Esophagus (tissue), 2 donors: ENCODE results near the gene RPGRIP1. TPM values are rescaled to one million over a fixed set of nuclear protein-coding genes. Genes with fewer than 3 reads are reported as not detected.

Experiments
- H3K27ac ChIP-seq, 2 donors: one replicate each; pipeline ENCODE4 v1.5.1; 2013; ENCODE audit warnings: low read depth in 2 of 2, mild to moderate bottlenecking in 2 of 2, inconsistent platforms in 1 of 2, low read length in 1 of 2, moderate library complexity in 1 of 2
- H3K27me3 ChIP-seq, 2 donors: one replicate each; pipeline ENCODE4 v1.6.1; 2013; ENCODE audit warnings: low read length in 2 of 2, control low read depth in 1 of 2, mild to moderate bottlenecking in 1 of 2; ENCODE audit not compliant: insufficient read depth in 2 of 2, control insufficient read depth in 1 of 2
- H3K36me3 ChIP-seq, 2 donors: one replicate each; pipeline ENCODE4 v1.6.1; 2013; ENCODE audit warnings: low read length in 1 of 2; ENCODE audit not compliant: control insufficient read depth in 2 of 2, insufficient read depth in 2 of 2
- H3K4me1 ChIP-seq, 2 donors: one replicate each; pipeline ENCODE4 v1.6.1; 2013; ENCODE audit warnings: low read length in 1 of 2; ENCODE audit not compliant: control insufficient read depth in 2 of 2, insufficient read depth in 2 of 2
- H3K4me3 ChIP-seq, 2 donors: one replicate each; pipeline ENCODE4 v1.5.1; 2013; ENCODE audit warnings: low read length in 2 of 2, mild to moderate bottlenecking in 2 of 2, low read depth in 1 of 2, moderate library complexity in 1 of 2
- H3K9me3 ChIP-seq, 2 donors: one replicate each; pipeline ENCODE4 v1.6.1; 2013; ENCODE audit warnings: mild to moderate bottlenecking in 2 of 2, low read depth in 1 of 2, low read length in 1 of 2, moderate library complexity in 1 of 2; ENCODE audit not compliant: control insufficient read depth in 2 of 2, insufficient read depth in 1 of 2
- WGBS, 2 donors: extraction: QIAGEN DNeasy Blood & Tissue Kit; methylation state at CpG; one replicate each; pipeline ENCODE4 v1.1.7; 2013; 5-methylcytosine and 5-hydroxymethylcytosine counted together
- polyA plus RNA-seq, 2 donors: library from polyadenylated mRNA; stranded (reverse); fragments of 200-250 nt; gene quantifications; one replicate each; pipeline ENCODE4 v1.2.3, GENCODE V29; 2013
- donor health status: healthy with polysubstance abuse.
- donor health status: Bipolar disorder and iron deficiency.

The RPGRIP1 gene
- polyA plus RNA-seq, 2 donors = 0.11 to 0.14 TPM

- Histone ChIP-seq H3K9me3 (no peaks in the 10 kb centered on the region), H3K4me1 (peaks cover 3 to 5% of the 10 kb centered on the region in 2 donors), H3K36me3 (peaks cover 2 to 14% of the 10 kb centered on the region in 2 donors), H3K27ac (no peak overlapping the region), H3K4me3 (no peak overlapping the region), H3K27me3 (no peaks in the 10 kb centered on the region)
- 78 to 83% methylated on average over 10 of the region's 10 CpGs for WGBS, 2 donors
Observed at GRCh38 chr14:21258005-21258888, 21.6 kb upstream of the RPGRIP1 start.

- Histone ChIP-seq H3K36me3 (peaks cover 2 to 14% of the 10 kb centered on the region in 2 donors), H3K27ac (no peak overlapping the region), H3K4me1 (peaks cover 3 to 5% of the 10 kb centered on the region in 2 donors), H3K27me3 (no peaks in the 10 kb centered on the region), H3K9me3 (no peaks in the 10 kb centered on the region), H3K4me3 (no peak overlapping the region)
- 83% methylated on average over 5 of the region's 5 CpGs for WGBS, 2 donors
Observed at GRCh38 chr14:21258889-21259787, 20.7 kb upstream of the RPGRIP1 start.

DNA sequence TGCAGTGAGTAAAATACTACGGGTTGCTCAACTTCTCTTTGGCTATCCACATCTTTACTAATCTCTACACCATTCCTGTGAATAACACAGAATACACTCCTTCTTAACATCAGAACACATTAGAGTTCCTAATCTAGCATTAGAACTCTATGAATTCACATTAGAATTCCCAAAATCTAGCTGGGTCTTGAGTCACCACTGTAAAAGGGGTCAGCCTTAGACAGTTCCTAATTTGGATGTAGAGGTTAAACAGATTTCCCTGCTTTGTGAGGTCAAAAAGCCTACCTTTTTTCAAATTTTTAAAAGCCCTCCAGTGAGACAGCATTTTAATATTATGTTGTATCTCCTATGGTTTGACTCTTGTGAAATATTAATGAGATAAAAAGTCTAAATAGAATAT lies 18.1 kb upstream of the RPGRIP1 start:
- Histone ChIP-seq H3K36me3 (peaks cover 2 to 13% of the 10 kb centered on the region in 2 donors), H3K27me3 (no peaks in the 10 kb centered on the region), H3K4me1 (peaks cover 7 to 11% of the 10 kb centered on the region in 2 donors), H3K27ac (no peak overlapping the region), H3K4me3 (no peak overlapping the region), H3K9me3 (no peaks in the 10 kb centered on the region)
- 48 to 55% methylated on average over 1 of the region's 1 CpG for WGBS, 2 donors

DNA sequence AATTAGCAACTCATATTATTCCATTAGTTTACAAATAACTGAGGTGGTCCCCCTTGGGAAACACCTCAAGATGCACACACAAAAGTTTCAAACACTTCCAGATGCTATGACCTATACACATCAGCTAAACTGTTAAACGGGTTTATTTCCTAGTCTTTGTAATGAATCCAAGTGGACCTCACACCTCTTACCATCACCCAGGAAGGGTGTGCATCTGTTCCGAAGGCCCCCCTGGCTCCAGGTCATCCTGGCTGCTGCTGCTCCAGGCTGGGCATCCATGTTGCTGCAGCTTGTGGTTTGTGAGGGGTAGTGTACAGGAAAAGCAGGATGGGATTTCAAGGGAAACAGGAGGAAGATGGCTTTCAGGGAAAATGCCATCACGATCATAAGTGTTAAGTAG lies 17.5 kb upstream of the RPGRIP1 start:
- H3K4me3 ChIP-seq = no peak overlapping the region
- peaks cover 2 to 12% of the 10 kb centered on the region in 2 donors for H3K36me3 ChIP-seq
- 43 to 46% methylated on average over 3 of the region's 3 CpGs for WGBS, 2 donors
- no peak overlapping the region for H3K27ac ChIP-seq
- H3K4me1 ChIP-seq = peaks cover 7 to 10% of the 10 kb centered on the region in 2 donors
- H3K9me3 ChIP-seq = no peaks in the 10 kb centered on the region
- H3K27me3 ChIP-seq = no peaks in the 10 kb centered on the region

DNA sequence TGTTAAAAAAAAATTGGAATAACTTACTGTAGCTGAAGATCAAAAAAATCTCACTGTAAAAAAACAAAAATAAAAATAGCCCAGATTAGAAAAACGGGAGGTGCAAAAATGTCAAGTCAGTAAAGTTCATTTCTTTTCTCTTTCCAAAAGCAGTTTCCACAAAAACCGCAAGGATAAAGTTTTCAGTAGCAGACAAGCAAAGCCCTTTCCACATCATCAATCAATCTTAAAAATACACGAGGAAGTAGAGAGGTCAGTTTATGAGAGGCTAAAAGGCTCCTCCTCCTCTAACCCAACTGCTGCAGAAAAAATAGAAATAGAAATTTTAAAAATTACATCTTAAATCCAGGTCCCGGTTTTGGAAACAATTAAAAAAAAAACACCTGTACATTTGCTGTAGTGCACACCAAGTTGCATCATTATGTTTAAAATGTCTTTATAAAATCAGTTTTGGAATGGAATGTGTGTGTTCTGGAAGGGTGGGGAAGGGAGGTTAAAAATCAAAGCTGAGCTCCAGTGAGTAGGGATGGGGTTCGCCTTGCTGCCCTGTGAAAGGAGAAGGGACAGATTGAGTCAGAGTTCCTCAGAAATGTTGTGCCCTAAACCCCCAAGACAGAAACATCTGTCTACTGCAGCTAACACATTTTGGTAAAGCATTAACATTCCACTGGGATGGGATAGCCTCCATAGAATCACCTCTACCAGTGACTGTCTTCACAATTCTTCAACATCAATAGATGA lies 16.4 kb upstream of the RPGRIP1 start:
- Histone ChIP-seq H3K36me3 (peaks cover 2 to 9% of the 10 kb centered on the region in 2 donors), H3K4me3 (no peak overlapping the region)

GRCh38 chr14:21264025-21264801 lies 15.7 kb upstream of the RPGRIP1 start:
- no peak overlapping the region for H3K4me3 ChIP-seq
- peaks cover 2 to 7% of the 10 kb centered on the region in 2 donors for H3K36me3 ChIP-seq
- H3K27ac ChIP-seq = peak overlapping the region; percentile 49 to 60
- H3K4me1 ChIP-seq = peaks cover 7 to 10% of the 10 kb centered on the region in 2 donors
- H3K27me3 ChIP-seq = no peaks in the 10 kb centered on the region
- WGBS, 2 donors = 36 to 39% methylated on average over 4 of the region's 4 CpGs
- no peaks in the 10 kb centered on the region for H3K9me3 ChIP-seq

More for the DNA sequence above, 16.4 kb upstream of the RPGRIP1 start:
- Histone ChIP-seq H3K27me3 (no peaks in the 10 kb centered on the region), H3K9me3 (no peaks in the 10 kb centered on the region), H3K4me1 (peaks cover 7 to 10% of the 10 kb centered on the region in 2 donors), H3K27ac (peak overlapping the region; percentile 0 to 36)
- WGBS, 2 donors = 11 to 15% methylated on average over 5 of the region's 5 CpGs

DNA sequence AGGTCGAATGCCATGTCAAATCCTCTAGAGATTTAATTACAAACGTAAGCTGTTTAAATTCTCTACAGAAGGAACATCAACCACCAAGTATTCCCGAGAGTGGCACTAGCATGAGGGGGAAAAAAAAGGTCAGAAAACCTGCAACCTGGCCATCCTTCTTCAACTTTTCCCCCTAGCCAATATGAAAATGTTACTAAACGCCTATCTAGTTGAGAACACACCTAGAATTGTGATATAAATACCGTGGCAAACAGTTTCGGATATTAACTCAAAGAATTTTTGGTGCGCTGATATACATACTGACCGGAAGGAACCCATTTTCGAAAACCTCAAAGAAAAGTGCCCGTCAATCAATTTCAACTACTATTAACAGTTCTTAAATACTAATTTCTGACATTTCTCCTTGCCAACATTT lies 12.4 kb upstream of the RPGRIP1 start:
- peak overlapping the region in 1 of 2 donors; percentile 54 for H3K27ac ChIP-seq
- H3K27me3 ChIP-seq = no peaks in the 10 kb centered on the region
- H3K4me3 ChIP-seq = peak overlapping the region; percentile 38 to 87
- peaks cover 5 to 10% of the 10 kb centered on the region in 2 donors for H3K4me1 ChIP-seq
- no peaks in the 10 kb centered on the region for H3K9me3 ChIP-seq
- peaks cover 2 to 4% of the 10 kb centered on the region in 2 donors for H3K36me3 ChIP-seq
- WGBS, 2 donors = 1 to 3% methylated on average over 10 of the region's 10 CpGs

DNA sequence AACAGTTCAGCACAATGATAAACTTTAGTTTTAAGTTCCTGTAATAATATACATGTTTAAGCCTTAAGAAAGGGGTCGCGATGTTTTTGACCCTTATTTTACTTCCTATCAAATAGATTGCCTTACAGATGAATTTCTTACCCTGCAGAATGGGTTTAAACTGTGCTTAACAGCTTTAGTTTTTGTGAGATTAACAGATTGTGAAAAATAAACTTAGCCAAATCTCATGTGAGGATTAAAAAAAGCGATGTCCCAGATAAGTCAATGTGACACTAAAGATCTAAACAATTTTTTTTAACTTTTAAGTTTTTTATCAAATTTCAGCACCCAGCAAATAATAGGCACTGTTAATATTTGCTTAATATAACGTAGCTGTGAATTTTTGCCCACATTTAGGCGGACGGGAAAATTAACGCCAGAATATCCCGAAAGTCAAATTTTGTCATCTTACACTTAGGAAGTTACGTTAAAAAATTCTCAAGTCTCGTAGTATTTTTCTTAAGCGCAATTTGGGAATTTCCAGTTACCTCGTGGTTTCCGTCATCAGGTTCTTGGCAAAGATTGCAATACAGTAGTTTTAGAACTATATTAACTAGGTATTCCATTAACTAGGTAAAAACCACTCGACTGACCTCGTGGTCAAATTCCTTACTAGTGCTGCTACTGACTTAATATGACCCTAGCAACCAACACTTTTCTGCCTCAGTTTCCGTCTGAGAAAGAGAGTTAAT lies 11.8 kb upstream of the RPGRIP1 start:
- H3K4me1 ChIP-seq = peaks cover 4 to 8% of the 10 kb centered on the region in 2 donors

More for the DNA sequence above, 11.8 kb upstream of the RPGRIP1 start:
- Histone ChIP-seq H3K9me3 (no peaks in the 10 kb centered on the region), H3K36me3 (peaks cover 0 to 2% of the 10 kb centered on the region in 2 donors), H3K27me3 (no peaks in the 10 kb centered on the region), H3K4me3 (peak overlapping the region; percentile 55 to 87), H3K27ac (no peak overlapping the region)
- WGBS, 2 donors = 0 to 1% methylated on average over 16 of the region's 16 CpGs
